Stimulated activated CD4-positive, alpha-beta T cell treated with anti-CD3 and anti-CD28 coated beads, TNF-alpha, amount 100 ng/mL, for 4 hours (primary cell): ENCODE measurements around the gene PPP2R5A.

ENCODE experiments used
- DNase-seq, 3 experiments: peaks; one replicate each; pipeline ENCODE4 v3.0.0-alpha.2; 2020; ENCODE audit warnings: low read depth in 3 of 3

Gene PPP2R5A

GRCh38 chr1:212284744-212285684, at the start of gene PPP2R5A:
PPP2R5A (plus strand) TSS chr1:212285410; CDS start chr1:212286111, 701 bp downstream.
- peak; percentile 91 to 97 (median 96) for DNase-seq

GRCh38 chr1:212235857-212236256, 49.4 kb upstream of the PPP2R5A start:
- DNase-seq, result no peak

GRCh38 chr1:212236664-212237220, 48.5 kb upstream of the PPP2R5A start:
- no peak for DNase-seq

GRCh38 chr1:212237651-212238050, 47.6 kb upstream of the PPP2R5A start:
- no peak for DNase-seq

GRCh38 chr1:212238552-212238951, 46.7 kb upstream of the PPP2R5A start:
- no peak for DNase-seq

- no peak for DNase-seq
Measured at GRCh38 chr1:212241501-212241900, 43.7 kb upstream of the PPP2R5A start.

GRCh38 chr1:212241957-212242287, 43.3 kb upstream of the PPP2R5A start:
- no peak for DNase-seq

- no peak for DNase-seq
Measured at GRCh38 chr1:212242288-212242984, 42.8 kb upstream of the PPP2R5A start.

GRCh38 chr1:212242985-212243308, 42.3 kb upstream of the PPP2R5A start:
- DNase-seq, result no peak

GRCh38 chr1:212244441-212244840, 40.8 kb upstream of the PPP2R5A start:
- DNase-seq, result no peak

- no peak for DNase-seq
Measured at GRCh38 chr1:212247179-212247721, 38.0 kb upstream of the PPP2R5A start.

GRCh38 chr1:212247988-212248387, 37.2 kb upstream of the PPP2R5A start:
- no peak for DNase-seq

- DNase-seq, result no peak
Measured at GRCh38 chr1:212254853-212255363, 30.3 kb upstream of the PPP2R5A start.

GRCh38 chr1:212255705-212256307, 29.4 kb upstream of the PPP2R5A start:
- DNase-seq, result no peak

GRCh38 chr1:212256369-212256768, 28.8 kb upstream of the PPP2R5A start:
- DNase-seq, result no peak

GRCh38 chr1:212257157-212257556, 28.1 kb upstream of the PPP2R5A start:
- no peak for DNase-seq

- no peak for DNase-seq
Measured at GRCh38 chr1:212259693-212260480, 25.3 kb upstream of the PPP2R5A start.

- DNase-seq, result no peak
Measured at GRCh38 chr1:212260557-212261355, 24.5 kb upstream of the PPP2R5A start.

GRCh38 chr1:212261361-212261929, 23.8 kb upstream of the PPP2R5A start:
- no peak for DNase-seq

GRCh38 chr1:212267017-212267416, 18.2 kb upstream of the PPP2R5A start:
- DNase-seq, result no peak
